ENCODE measurements around the gene MAGI3. TPM values are rescaled to one million over a fixed set of nuclear protein-coding genes. Genes with fewer than 3 reads are reported as not detected.

MAGI3 gene
- total and polyA plus RNA-seq, 2 donors (not counting 1 experiment from before 2014, with no cell fraction given) = 0.30 to 0.67 TPM

- H3K36me3 ChIP-seq (replicated peaks in 1 of 2; ENCODE audit: control extremely low read depth in 1 of 2, control insufficient read depth in 1 of 2, extremely low read depth in 1 of 2, insufficient read depth in 2 of 2, low read length in 1 of 2) = no peaks in the 10 kb centered on the region
- no peaks in the 10 kb centered on the region for H3K27me3 ChIP-seq (replicated peaks in 1 of 4; ENCODE audit: control extremely low read depth in 1 of 4, control insufficient read depth in 3 of 4, insufficient read depth in 4 of 4, low read length in 3 of 4)
- H4K20me1 ChIP-seq (ENCODE audit: control insufficient read depth, insufficient read depth, low read length, poor library complexity, severe bottlenecking) = no peaks in the 10 kb centered on the region
- H2AFZ ChIP-seq (ENCODE audit: insufficient read depth, low read depth, low read length, poor library complexity, severe bottlenecking) = no peak overlapping the region
- TF ChIP-seq CTCF (IDR thresholded peaks at IDR 0.05) (no peak), EZH2 (IDR thresholded peaks at IDR 0.05; ENCODE audit: borderline replicate concordance, insufficient read depth, low read depth, low read length, poor library complexity, severe bottlenecking) (no peak)
- ATAC-seq (ENCODE audit: low read depth) (no peak), DNase-seq (no peak)
- no peak overlapping the region for H3K27ac ChIP-seq (ENCODE audit: low read length in 2 of 2)
- Mint-ChIP-seq H3K27ac (no peak overlapping the region), H3K27me3 (no peaks in the 10 kb centered on the region), H3K4me1 (no peaks in the 10 kb centered on the region), H3K4me3 (no peak overlapping the region), H3K9me3 (ENCODE audit: insufficient read depth) (no peaks in the 10 kb centered on the region)
- H3K79me2 ChIP-seq (ENCODE audit: control insufficient read depth, insufficient read depth, low read length) = no peaks in the 10 kb centered on the region
- H3K4me1 ChIP-seq (ENCODE audit: control insufficient read depth in 2 of 2, insufficient read depth in 2 of 2, low read length in 2 of 2) = no peaks in the 10 kb centered on the region
- intact Hi-C loops (cut with micrococcal nuclease) = no loop called here
- no peak overlapping the region for H3K9ac ChIP-seq (ENCODE audit: low read length)
- H3K4me2 ChIP-seq (replicated peaks; ENCODE audit: low read depth, low read length, poor library complexity, severe bottlenecking) = no peak overlapping the region
- H3K4me3 ChIP-seq (ENCODE audit: control extremely low read depth in 1 of 5, extremely low read depth in 1 of 5, insufficient read depth in 1 of 5, low read depth in 2 of 5, low read length in 4 of 5) = no peak overlapping the region
- whole genome bisulfite sequencing (ENCODE audit: insufficient coverage) = no CpG with 5 or more reads among the region's 2 CpGs
- POLR2A ChIA-PET = no interaction called here
- H3K9me3 ChIP-seq (ENCODE audit: control extremely low read depth in 1 of 3, control insufficient read depth in 2 of 3, insufficient read depth in 1 of 3, low read length in 2 of 3) = no peaks in the 10 kb centered on the region
- CTCF ChIA-PET = no interaction called here
Observed at GRCh38 chr1:113654883-113655282, 264.6 kb downstream of the MAGI3 start.

GRCh38 chr1:113657126-113657525, 266.8 kb downstream of the MAGI3 start:
- no peak overlapping the region for H3K4me3 ChIP-seq (ENCODE audit: control extremely low read depth in 1 of 5, extremely low read depth in 1 of 5, insufficient read depth in 1 of 5, low read depth in 2 of 5, low read length in 4 of 5)
- no peaks in the 10 kb centered on the region for H3K27me3 ChIP-seq (replicated peaks in 1 of 4; ENCODE audit: control extremely low read depth in 1 of 4, control insufficient read depth in 3 of 4, insufficient read depth in 4 of 4, low read length in 3 of 4)
- ChIA-PET CTCF (no interaction called here), POLR2A (no interaction called here)
- no peak overlapping the region for H3K4me3 Mint-ChIP-seq
- 40% methylated on average over 2 of the region's 3 CpGs for WGBS (ENCODE audit: insufficient coverage)
- no peaks in the 10 kb centered on the region for H3K79me2 ChIP-seq (ENCODE audit: control insufficient read depth, insufficient read depth, low read length)
- H3K36me3 ChIP-seq (replicated peaks in 1 of 2; ENCODE audit: control extremely low read depth in 1 of 2, control insufficient read depth in 1 of 2, extremely low read depth in 1 of 2, insufficient read depth in 2 of 2, low read length in 1 of 2) = no peaks in the 10 kb centered on the region
- H3K27ac ChIP-seq (ENCODE audit: low read length in 2 of 2) = no peak overlapping the region
- no peaks in the 10 kb centered on the region for H3K9me3 ChIP-seq (ENCODE audit: control extremely low read depth in 1 of 3, control insufficient read depth in 2 of 3, insufficient read depth in 1 of 3, low read length in 2 of 3)
- DNase-seq (no peak), ATAC-seq (ENCODE audit: low read depth) (no peak)
- H3K4me2 ChIP-seq (replicated peaks; ENCODE audit: low read depth, low read length, poor library complexity, severe bottlenecking) = no peak overlapping the region
- intact Hi-C loops (cut with micrococcal nuclease) = no loop called here
- no peak overlapping the region for H3K27ac Mint-ChIP-seq
- no peaks in the 10 kb centered on the region for H3K27me3 Mint-ChIP-seq
- H2AFZ ChIP-seq (ENCODE audit: insufficient read depth, low read depth, low read length, poor library complexity, severe bottlenecking) = no peak overlapping the region
- H3K9me3 Mint-ChIP-seq (ENCODE audit: insufficient read depth) = no peaks in the 10 kb centered on the region
- no peaks in the 10 kb centered on the region for H3K4me1 ChIP-seq (ENCODE audit: control insufficient read depth in 2 of 2, insufficient read depth in 2 of 2, low read length in 2 of 2)
- TF ChIP-seq CTCF (IDR thresholded peaks at IDR 0.05) (no peak), EZH2 (IDR thresholded peaks at IDR 0.05; ENCODE audit: borderline replicate concordance, insufficient read depth, low read depth, low read length, poor library complexity, severe bottlenecking) (no peak)
- H3K9ac ChIP-seq (ENCODE audit: low read length) = no peak overlapping the region
- no peaks in the 10 kb centered on the region for H3K4me1 Mint-ChIP-seq
- H4K20me1 ChIP-seq (ENCODE audit: control insufficient read depth, insufficient read depth, low read length, poor library complexity, severe bottlenecking) = no peaks in the 10 kb centered on the region

Measured in B cell (primary cell).